Measurements from ENCODE around the gene BSN.

DNA sequence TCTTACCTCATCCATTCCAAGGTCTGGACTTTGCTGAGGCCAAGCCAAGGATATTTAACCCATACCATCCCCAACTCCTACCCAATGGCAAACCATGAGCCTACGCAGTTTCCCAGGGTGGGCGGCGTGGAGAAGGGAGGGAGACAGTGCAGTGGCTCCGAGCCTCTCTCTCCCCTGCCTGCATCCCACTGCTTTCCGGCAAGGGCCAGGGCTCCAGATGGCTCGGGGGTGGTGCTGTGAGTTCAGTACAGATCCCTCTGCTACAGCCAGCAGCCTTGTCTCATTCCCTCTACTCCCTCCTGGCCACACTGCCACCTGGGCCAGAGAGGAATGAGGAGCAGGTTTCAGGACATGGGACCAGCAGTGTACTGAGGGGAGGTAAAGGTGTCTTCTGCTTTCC, 75.6 kb downstream of the BSN start:
- TF ChIP-seq, protein P1, sequence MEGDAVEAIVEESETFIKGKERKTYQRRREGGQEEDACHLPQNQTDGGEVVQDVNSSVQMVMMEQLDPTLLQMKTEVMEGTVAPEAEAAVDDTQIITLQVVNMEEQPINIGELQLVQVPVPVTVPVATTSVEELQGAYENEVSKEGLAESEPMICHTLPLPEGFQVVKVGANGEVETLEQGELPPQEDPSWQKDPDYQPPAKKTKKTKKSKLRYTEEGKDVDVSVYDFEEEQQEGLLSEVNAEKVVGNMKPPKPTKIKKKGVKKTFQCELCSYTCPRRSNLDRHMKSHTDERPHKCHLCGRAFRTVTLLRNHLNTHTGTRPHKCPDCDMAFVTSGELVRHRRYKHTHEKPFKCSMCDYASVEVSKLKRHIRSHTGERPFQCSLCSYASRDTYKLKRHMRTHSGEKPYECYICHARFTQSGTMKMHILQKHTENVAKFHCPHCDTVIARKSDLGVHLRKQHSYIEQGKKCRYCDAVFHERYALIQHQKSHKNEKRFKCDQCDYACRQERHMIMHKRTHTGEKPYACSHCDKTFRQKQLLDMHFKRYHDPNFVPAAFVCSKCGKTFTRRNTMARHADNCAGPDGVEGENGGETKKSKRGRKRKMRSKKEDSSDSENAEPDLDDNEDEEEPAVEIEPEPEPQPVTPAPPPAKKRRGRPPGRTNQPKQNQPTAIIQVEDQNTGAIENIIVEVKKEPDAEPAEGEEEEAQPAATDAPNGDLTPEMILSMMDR (IDR thresholded peaks at IDR 0.05) = no peak
- TF ChIP-seq POLR2A (IDR thresholded peaks at IDR 0.05) = no peak

All from right lobe of liver (tissue), 4 donors.